Neuron (in vitro differentiated cells): Measurements from ENCODE around the gene LGALS7B.
"Not testable (repeated sequence)": the region's sequence is repeated elsewhere in the genome, so short reads cannot be mapped to it uniquely, and the experiment has no call there.

Experiments used
- H2AFZ ChIP-seq: one replicate; pipeline ENCODE4 v1.6.1; 2013; ENCODE audit warnings: low read depth, mild to moderate bottlenecking, inconsistent platforms, low read length, moderate library complexity
- H3K27me3 ChIP-seq: one replicate; pipeline ENCODE4 v1.6.1; 2013; ENCODE audit warnings: low read length; ENCODE audit not compliant: insufficient read depth
- H3K36me3 ChIP-seq: one replicate; pipeline ENCODE4 v1.6.1; 2013; ENCODE audit warnings: low read length; ENCODE audit not compliant: insufficient read depth
- H3K4me1 ChIP-seq: one replicate; pipeline ENCODE4 v1.6.1; 2013; ENCODE audit warnings: low read length; ENCODE audit not compliant: insufficient read depth
- H3K4me3 ChIP-seq: 2 replicates; pipeline ENCODE4 v1.5.1; 2013; ENCODE audit warnings: mild to moderate bottlenecking, low read length, moderate library complexity
- H3K9me3 ChIP-seq: one replicate; pipeline ENCODE4 v1.6.1; 2013; ENCODE audit warnings: low read length

LGALS7B gene

DNA sequence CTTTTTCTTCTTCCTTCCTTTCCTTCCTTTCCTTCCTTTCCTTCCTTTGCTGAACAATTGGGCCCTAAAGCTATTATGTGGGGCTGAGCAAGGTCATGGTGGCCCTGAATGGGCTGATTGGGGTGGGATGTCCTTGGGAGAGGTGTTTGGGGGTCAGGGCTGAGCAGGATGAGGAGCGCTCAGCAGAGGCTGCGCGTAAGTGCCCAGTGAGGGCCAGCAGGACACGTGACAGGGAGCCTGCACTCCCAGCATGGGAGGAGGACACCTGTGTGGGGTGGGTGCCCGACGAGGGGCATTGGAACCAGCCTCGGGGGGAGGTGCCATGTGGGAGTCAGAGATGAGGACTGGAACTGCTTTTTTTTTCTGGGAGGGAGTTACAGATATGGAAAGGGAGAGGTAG, 10.3 kb upstream of the LGALS7B start:
- Histone ChIP-seq H3K4me1 (no peaks in the 10 kb centered on the region), H3K36me3 (no peaks in the 10 kb centered on the region), H3K27me3 (peaks cover 2% of the 10 kb centered on the region), H3K9me3 (no peaks in the 10 kb centered on the region), H2AFZ (no peak overlapping the region), H3K4me3 (no peak overlapping the region)

DNA sequence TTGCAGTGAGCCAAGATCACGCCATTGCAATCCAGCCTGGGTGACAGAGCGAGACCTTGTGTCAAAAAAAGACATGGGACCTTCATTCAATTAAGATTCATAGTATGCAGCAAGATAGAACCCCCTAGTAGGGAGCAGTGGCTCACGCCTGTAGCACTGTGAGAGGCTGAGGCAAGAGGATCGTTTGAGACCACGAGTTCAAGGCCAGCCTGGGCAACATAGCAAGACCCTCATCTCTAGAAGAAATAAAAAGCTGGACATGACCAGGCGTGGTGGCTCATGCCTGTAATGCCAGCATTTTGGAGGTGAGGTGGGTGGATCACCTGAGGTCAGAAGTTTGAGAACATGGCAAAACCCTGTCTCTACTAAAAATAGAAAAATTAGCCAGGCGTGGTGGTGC, 8.6 kb upstream of the LGALS7B start:
- Histone ChIP-seq H2AFZ (no peak overlapping the region), H3K4me3 (no peak overlapping the region), H3K9me3 (no peaks in the 10 kb centered on the region), H3K27me3 (peaks cover 2% of the 10 kb centered on the region), H3K36me3 (no peaks in the 10 kb centered on the region), H3K4me1 (no peaks in the 10 kb centered on the region)

DNA sequence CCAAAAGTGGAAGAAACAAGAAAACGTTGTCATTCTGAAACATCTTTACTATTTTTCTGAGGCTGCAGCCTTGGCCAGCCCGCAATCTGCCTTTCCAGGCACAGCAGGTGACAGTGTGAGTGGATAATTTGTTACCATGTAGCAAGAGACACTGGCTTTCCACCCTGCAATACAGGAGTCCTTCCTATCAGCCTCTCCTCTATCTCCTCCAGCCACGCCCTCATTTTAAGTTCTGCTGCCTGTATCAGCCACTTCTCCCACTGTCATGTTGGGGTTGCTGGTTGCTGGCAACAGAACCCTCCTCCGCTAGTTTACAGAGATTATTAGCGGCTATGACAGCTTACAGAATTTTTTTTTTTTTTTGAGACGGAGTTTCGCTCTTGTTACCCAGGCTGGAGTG, 7.9 kb upstream of the LGALS7B start:
- H3K9me3 ChIP-seq: no peaks in the 10 kb centered on the region
- no peak overlapping the region for H2AFZ ChIP-seq
- H3K36me3 ChIP-seq: no peaks in the 10 kb centered on the region
- H3K27me3 ChIP-seq: peaks cover 2% of the 10 kb centered on the region
- H3K4me3 ChIP-seq: no peak overlapping the region
- H3K4me1 ChIP-seq: no peaks in the 10 kb centered on the region

DNA sequence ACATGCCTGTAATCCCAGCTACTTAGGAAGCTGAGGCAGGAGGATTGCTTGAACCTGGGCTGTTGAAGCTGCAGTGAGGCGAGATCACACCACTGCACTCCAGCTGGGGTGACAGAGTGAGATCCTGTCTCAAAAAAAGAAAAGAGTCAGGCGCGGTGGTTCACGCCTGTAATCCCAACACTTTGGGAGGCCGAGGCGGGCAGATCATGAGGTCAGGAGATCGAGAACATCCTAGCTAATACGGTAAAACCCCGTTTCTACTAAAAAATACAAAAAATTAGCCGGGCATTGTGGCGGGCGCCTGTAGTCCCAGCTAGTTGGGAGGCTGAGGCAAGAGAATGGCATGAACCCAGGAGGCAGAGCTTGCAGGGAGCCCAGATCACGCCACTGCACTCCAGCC, 6.8 kb upstream of the LGALS7B start:
- not testable (repeated sequence) for H3K27me3 ChIP-seq, H3K4me1 ChIP-seq, H3K4me3 ChIP-seq, H3K9me3 ChIP-seq, H3K36me3 ChIP-seq, H2AFZ ChIP-seq

DNA sequence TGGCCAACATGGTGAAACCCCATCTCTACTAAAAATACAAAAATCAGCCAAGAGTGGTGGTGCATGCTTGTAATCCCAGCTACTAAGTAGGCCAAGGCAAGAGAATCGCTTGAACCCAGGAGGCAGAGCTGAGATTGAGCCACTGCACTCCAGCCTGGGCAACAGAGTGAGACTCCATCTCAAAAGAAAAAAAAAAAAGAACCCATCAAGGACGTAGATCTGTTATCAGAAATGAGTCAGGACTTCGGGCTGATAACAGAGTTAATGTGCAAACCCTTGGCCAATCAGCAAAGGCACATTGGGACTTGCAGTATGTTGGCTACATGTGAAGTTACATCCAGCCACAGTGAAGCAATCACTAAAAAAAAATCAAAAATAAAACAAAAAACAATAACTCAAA, 4.8 kb upstream of the LGALS7B start:
- Histone ChIP-seq H3K36me3 (no peaks in the 10 kb centered on the region), H3K27me3 (peaks cover 2% of the 10 kb centered on the region)

DNA sequence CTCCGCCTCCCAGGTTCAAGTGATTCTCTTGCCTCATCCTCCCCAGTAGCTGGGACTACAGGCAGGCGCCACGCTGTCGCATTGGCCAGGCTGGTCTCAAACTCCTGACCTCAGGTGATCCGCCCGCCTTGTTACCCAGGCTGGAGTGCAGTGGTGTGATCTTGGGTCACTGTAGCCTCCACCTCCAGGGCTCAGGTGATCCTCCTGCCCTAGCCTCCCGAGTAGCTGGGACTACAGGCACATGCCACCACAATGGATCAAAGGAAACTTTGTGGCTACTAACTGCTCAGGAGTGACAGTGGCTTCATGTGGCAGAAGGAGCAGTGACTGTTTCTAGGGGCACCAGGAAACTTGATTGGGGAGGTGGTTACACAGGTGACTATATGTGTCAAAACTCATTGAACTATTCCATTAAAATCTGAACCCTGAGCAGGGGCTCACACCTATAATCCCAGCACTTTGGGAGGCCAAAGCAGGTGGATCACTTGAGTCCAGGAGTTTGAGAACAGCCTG, 3.8 kb upstream of the LGALS7B start:
- Histone ChIP-seq H3K4me3 (no peak overlapping the region), H3K36me3 (no peaks in the 10 kb centered on the region), H3K9me3 (no peaks in the 10 kb centered on the region), H2AFZ (no peak overlapping the region), H3K27me3 (peaks cover 2% of the 10 kb centered on the region), H3K4me1 (no peaks in the 10 kb centered on the region)

More for the DNA sequence above, 4.8 kb upstream of the LGALS7B start:
- Histone ChIP-seq H3K9me3 (no peaks in the 10 kb centered on the region), H2AFZ (no peak overlapping the region), H3K4me1 (no peaks in the 10 kb centered on the region), H3K4me3 (no peak overlapping the region)

DNA sequence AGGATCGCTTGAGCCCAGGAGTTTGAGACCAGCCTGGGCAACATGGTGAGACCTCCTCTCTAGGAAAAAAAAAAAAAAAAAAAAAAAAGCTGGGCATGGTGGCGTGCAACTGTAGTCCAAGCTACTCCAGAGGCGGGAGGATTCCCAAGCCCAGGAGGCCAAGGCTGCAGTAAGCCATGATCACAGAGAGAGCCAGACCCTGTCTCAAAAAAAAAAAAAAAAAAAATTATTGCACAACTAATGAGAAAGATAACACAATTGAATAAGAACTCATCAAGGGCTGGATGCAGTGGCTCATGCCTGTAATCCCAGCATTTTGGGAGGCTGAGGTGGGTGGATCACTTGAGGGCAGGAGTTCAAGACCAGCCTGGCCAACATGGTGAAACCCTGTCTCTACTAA, 2.9 kb upstream of the LGALS7B start:
- not testable (repeated sequence) for H3K4me1 ChIP-seq, H3K27me3 ChIP-seq, H3K4me3 ChIP-seq, H3K9me3 ChIP-seq, H3K36me3 ChIP-seq, H2AFZ ChIP-seq

DNA sequence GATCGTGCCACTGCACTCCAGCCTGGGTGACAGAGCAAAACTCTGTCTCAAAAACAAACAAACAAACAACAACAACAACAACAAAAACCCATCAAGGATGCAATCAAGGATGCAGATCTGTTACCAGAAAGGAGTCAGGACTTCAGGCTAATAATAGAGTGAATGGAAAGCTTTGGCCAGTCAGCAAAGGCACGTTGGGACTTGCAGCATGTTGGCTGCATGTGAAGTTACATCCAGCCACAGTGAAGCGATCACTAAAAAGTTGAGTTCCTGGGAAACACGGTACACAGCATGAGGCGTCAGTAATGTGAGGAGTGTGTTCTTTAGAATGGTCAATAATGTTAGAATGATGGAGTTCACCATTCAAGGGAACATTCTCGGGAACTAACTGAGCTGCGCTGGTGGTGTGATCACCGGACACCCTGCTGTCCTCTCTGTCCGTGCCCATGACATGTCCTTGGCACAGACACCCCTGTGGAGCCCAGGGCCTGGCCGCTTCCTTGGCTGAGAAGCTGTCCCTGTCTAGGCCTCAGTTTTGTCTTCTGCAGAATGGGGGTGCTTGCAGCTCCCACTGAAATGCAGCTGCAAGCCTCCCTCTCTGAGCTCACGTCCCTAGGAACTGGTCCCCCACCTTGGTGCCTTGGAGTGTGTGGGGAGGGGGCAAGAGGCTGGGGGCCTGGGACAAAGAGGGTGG, 2.3 kb upstream of the LGALS7B start:
- H3K4me1 ChIP-seq: no peaks in the 10 kb centered on the region
- H2AFZ ChIP-seq: no peak overlapping the region
- H3K4me3 ChIP-seq: no peak overlapping the region
- H3K9me3 ChIP-seq: no peaks in the 10 kb centered on the region
- peaks cover under 1% of the 10 kb centered on the region for H3K27me3 ChIP-seq
- H3K36me3 ChIP-seq: no peaks in the 10 kb centered on the region

DNA sequence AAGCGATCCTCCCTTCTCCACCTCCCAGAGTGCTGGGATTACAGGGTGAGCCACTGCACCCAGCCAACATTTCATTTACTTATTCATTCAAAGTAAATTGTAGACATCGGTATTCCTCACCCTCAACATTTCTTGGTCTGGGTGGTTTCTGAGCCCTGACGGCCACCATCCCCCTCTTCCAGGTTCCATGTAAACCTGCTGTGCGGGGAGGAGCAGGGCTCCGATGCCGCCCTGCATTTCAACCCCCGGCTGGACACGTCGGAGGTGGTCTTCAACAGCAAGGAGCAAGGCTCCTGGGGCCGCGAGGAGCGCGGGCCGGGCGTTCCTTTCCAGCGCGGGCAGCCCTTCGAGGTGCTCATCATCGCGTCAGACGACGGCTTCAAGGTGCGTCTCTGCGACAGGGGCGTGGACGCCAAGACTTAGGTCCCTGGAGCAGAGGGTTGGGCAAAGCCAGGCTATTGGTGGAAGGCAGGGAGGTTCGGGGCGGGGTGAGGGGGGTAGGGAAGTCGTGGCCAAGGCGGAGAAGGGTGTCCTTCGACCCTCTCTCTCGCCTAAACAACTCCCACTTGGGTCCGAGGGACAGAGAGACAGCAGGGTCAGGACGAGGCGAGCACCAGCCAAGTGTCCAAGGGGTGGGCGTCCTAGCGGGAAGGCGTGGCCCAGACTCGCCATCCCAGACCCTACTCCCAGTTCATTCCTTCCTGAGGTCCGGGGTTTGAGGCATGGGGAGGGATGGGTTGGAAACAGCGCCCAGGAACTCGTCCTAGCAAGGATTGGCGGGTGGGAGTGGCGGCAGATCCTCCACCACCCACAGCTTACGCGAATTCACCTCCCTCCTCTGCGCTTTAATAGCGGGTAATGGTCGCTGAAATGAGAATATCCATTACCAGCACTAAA, 1.8 kb downstream of the LGALS7B start:
- H2AFZ ChIP-seq, H3K9me3 ChIP-seq, H3K27me3 ChIP-seq, H3K4me3 ChIP-seq, H3K36me3 ChIP-seq, H3K4me1 ChIP-seq: not testable (repeated sequence)

DNA sequence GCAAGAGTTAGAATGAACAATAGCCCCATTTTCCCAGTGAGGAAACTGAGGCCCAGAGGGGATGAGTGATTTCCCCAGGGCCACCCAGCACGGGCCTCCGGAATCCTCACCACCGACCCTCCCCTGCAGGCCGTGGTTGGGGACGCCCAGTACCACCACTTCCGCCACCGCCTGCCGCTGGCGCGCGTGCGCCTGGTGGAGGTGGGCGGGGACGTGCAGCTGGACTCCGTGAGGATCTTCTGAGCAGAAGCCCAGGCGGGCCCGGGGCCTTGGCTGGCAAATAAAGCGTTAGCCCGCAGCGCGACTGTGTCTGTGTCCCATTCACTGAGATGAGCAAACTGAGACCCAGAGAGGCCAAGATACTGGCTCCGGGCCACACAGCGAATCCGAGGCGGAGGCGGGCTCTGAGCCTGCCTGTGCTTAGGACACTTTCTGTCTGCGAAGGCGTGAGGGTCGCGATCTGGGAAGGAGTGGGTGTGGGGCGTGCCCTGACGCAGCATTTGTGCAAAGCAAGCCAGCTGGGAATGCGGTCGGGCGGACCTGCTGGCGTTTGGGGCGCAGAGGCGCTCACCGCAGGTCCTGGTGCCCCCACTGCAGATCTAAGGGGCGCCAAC, 2.6 kb downstream of the LGALS7B start:
- H3K4me1 ChIP-seq, H3K9me3 ChIP-seq, H3K4me3 ChIP-seq, H3K27me3 ChIP-seq, H2AFZ ChIP-seq, H3K36me3 ChIP-seq: not testable (repeated sequence)

DNA sequence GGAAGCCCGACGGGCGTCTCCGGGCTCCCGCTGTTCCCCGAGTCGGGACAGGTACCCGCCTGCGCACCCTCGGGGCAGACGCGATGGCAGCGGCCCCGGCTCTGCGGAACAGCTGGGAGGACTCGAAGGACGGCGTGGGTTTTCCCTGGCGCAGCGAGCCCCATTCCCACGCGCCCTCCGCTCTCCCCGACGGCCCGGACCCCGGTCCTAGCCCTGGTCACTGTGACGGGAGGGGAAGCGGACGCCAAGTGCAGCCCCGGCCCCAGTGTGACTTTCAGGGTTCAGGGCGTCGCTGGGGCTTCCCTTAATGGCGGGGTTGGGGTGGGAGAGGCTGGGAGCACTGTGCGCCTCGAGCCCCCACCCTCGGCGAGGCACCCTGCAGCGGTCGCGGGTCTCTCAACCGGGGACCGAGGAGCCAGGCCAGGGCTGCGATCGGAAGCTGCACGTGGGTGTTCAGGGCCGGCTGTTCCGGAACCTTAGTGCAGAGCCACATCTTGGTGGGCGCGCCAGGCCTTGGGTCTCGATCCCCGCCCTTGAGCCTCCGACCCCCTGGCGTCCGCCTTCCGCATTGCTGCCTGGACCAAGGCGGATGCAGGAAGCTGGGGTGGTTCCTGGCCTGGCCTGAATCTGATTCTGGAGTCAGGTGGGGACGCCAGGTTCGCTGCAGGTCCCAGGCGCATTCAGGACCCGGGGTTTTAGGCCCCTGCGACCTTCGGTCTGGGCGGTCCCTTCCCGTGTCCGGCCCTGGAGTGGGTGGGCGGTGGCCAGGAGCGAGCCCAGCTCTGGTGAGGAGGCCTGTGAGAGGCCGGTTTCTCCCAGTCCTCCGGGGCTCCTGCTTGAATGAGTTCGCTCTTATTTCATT, 3.5 kb downstream of the LGALS7B start:
- Histone ChIP-seq H3K27me3 (peaks cover 2% of the 10 kb centered on the region), H3K4me3 (no peak overlapping the region), H2AFZ (no peak overlapping the region), H3K9me3 (peaks cover 1% of the 10 kb centered on the region), H3K4me1 (no peaks in the 10 kb centered on the region), H3K36me3 (no peaks in the 10 kb centered on the region)

DNA sequence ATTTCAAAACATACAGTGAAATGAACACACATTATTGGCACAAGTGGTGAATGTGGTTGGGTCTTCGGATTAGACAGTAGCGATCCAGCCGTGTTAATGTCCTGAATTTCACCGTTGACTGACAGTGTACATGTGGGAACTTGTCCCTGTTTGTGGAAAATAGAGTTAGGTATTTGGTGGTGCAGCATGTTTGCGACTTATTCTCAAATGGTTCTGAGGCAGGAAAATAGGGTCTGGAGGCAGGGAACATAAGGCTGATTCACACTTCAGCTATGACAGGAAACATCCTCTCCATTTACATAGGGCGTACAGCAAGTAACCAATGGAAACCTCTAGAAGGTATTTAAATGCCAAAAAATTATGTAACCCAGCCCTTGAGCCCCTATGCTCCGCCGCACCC, 4.2 kb downstream of the LGALS7B start:
- peaks cover 1% of the 10 kb centered on the region for H3K9me3 ChIP-seq
- no peaks in the 10 kb centered on the region for H3K36me3 ChIP-seq
- peaks cover 2% of the 10 kb centered on the region for H3K27me3 ChIP-seq
- H3K4me3 ChIP-seq: no peak overlapping the region
- no peaks in the 10 kb centered on the region for H3K4me1 ChIP-seq
- no peak overlapping the region for H2AFZ ChIP-seq
